Measurements from ENCODE around the gene PACS1.

PACS1 gene

DNA sequence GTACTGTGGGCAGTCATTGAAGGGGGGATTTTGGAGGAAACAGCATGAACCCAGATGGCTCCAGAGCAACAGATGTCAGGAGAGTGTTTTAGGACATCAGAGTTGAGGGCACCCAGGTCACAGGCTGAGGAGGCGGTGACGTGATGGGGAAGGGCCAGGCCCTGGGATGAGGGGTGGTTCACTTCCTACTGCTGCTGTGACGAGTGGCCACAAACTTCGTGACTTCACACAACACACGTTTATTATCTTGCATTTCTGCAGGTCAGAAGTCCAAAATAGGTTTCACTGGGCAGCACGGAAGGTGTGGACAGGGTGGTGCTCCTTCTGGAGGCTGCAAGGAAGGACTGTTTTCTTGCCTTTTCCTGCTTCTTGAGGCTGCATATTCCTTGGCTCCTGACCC is 120.7 kb downstream of the PACS1 start:
- no peak for DNase-seq

DNA sequence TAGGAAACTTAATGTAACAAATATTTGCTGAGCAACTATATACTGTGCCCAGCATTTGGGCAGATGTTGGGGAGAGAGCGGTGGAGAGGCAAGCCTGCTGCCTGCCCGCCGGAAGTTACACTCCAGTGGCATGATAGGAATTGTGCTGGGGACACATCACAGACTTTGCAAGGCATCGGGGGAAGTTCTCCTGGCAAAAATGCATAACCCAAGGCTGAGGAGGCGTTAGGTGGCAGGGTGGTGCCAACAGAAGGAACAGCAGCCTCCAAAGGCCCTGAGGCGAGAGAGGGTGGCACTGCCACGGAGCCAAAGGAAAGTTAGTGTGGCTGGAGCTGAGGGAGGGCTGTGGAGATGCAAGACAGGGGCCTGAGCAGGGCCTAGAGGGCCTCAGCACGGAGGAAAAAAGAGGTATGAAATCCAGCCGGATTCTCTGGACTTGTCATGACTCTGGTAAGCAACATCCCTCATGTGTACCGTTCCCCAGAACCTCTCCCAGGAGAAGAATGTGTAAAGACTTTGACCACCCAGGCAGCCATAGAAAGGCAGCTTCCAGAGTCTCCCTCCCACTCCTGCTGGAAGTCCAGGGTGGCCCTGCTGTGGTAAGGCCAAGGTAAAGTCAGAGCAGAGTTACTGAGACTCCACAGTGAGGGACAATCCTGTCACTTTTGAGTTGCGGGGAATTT is 122.2 kb downstream of the PACS1 start:
- no peak for DNase-seq

DNA sequence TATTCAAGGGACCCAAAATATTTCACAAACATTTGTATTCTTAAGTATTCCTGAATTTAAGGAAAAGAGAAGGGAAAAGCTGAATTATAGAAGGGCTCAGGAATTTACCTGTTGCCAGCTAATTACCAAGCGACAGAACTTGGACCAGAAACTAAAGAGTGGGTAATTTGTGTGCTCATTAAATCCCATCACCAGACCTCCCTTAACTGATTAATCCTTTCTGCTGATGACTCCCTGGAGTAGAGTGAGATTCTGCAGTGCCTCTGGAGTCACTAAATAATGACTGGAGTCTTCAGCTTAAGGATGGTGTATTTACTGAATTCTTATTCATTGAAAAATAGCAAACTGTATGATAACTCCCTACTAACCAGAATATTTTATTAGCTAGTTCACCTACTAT is 124.3 kb downstream of the PACS1 start:
- no peak for DNase-seq

DNA sequence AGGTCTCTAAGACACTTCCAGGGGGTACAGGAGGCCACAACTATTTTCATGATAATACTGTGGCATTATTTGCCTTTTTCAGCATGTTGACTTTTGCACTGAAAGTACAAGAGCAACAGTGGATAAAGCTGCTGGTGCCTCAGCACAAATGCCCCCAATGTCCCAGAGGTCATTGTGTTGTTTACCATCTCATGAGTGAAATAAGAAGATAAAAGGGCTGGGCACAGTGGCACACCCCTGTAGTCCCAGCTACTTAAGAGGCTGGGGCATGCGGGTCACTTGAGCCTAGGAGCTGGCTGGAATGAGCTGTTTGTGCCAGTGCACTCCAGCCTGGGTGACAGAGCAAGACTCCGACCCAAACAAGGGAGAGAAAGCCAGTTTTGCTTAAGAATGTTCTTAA is 125.8 kb downstream of the PACS1 start:
- no peak for DNase-seq

DNA sequence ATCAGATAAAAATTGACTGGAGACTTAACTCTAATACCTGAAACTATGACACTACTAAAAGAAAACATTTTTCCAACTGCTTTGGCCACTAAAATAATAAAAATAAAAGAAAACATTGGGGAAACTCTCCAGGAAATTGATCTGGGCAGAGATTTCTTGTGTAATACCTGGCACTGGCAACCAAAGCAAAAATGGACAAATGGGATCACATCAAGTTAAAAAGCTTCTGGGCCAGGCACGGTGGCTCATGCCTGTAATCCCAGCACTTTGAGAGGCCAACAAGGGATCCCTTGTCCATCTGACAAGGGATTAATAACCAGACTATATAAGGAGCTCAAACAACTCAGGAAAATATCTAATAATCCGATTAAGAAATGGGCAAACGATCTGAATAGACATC is 133.8 kb downstream of the PACS1 start:
- DNase-seq: no peak

DNA sequence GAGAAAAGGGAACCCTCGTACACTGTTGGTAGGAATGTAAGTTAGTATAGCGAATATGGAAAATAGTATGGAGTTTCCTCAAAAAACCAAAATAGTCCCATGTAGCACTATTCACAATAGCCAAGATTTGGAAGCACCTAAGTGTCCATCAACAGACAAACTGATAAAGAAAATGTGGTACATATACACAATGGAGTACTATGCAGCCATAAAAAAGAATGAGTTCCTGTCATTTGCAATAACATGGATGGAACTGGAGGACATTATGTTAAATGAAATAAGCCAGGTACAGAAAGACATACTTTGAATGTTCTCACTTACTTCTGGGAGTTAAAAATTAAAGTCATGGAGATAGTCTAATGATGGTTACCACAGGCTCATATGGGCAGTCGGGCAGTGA is 134.3 kb downstream of the PACS1 start:
- no peak for DNase-seq

DNA sequence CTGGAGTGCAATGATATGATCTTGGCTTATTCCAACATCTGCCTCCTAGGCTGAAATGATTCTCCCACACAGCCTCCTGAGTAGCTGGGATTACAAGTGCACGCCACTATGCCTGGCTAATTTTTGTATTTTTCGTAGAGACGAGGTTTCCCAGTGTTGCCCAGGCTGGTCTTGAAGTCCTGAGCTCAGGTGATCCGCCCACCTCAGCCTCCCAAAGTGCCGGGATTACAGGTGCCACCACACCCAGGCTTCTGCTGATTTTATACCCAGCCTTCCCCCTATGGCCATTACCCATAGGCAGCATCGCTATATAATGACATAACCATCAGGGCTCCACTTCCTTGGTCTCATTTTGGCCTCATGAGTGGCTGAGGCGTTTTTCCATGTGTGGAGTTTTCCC is 137.7 kb downstream of the PACS1 start:
- no peak for DNase-seq

DNA sequence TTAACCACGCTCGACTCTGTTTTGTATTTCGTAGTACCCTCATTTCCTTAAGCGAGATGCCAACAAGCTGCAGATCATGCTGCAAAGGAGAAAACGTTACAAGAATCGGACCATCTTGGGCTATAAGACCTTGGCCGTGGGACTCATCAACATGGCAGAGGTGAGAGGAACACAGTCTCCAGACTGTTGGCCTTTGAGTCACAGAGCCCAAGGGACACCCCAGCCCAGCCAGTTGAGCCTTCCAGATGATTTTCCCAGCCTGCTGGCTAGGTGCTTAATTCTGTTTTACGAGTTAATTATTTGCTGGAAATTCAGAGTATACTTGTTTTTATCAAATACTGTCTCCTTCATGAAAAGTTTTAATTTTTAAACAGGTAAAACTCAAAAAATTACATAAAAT is 141.0 kb downstream of the PACS1 start:
- no peak for DNase-seq

DNA sequence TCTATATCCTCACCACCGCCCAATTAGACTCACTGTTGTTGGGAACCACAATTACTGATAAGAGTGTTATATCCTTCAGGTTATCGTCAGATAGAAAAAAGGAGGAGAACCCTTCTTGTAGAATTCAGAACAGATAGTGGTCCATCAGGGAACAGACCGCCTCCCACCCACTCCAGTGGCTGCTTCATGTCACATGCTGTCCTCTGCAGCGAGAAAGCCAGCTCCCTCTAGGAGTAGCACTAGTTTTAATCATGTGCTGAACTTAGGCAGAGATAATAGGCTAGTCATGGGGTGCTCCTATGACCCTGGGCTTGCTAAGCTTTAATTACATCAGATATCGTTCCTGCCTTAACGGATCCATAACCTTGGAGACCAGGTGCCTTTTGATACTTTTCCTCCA is 146.8 kb downstream of the PACS1 start:
- DNase-seq: no peak

DNA sequence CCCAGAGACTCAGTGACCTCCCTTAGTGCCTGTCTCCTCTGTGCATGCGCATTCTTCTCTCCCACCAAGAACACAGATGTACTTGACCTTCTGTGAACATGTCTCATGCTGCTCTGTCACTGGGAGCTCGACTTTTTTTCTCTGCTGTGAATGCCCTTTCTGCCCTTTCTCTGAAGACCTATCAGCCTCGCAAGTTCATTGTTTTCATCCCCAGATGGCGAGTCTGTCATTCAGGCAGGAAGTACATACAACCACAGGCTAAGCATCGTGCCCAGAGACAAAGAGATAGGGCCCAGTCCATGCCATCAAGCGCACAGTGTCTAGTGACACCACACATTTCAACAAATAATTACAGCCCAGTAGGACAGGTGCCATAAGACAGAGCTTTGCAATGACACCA is 148.0 kb downstream of the PACS1 start:
- no peak for DNase-seq

DNA sequence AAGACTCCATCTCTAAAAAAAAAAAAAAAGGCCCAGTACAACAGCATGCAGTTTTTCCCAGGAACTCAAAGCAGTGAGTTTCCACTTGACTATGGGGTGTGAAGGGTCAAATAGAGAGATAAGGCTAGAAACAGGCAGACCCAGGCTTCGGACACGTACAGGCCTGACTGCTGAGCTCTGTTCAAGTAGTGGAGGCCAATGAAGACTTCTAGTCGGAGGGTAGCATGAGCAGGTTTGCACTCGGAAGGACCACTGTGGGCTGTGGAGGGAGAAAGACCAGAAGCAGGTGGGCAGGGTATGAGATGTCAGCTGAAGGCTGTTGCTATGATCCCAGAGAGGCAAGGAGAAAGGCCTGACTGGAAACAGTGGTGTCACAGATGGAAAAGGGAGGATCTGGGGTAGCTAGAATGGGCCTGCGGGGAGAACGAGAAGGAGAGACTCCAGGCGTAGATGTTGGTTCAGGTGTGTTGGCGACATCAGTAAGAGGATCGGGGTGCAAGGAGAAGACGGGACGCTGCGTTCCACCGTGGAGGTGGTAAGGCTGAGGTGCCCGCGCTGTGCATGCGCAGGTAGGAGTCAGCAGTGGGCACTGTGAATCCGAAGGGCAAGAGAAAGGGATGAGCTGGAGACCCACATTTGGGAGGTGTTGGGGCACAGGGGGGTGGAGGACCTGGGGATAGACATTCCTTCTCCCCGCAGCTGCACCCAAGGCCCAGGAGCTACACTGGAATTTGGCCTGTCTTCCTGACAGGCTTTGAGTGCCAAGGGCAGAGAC is 149.0 kb downstream of the PACS1 start:
- DNase-seq: no peak

DNA sequence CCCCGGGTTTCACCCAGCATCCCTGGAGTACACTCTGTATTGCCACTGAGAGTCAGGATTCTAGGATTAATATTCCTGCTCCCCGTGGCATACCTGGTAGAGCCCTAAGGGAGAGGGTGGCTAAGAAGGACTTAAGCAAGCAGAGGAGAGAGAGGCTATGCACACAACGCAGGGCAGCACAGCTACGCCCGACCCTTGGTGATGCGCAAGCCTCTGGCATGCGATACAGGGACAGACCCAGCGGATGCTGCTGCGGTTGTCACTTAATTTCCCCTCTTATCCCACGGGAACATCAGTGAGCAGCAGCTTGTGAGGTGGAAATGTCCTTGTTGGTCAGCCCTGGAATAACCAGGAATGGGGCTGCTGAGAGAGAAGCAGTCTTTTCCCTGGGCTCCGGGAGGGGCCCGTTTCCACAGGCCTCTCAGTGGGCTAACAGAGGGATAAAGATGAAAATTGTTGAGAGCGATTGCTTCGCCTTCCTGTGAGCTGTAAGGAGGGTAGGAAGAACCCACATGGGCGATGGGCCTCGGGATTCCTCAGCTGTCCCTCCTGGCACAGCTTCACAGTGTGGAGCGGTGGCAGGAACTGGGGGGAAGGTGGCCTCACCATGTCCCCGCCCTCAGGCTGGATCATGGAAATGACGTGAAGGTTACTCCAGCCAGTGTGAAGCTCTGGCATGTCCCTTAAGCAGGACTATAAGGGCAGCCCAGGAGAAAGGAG is 149.9 kb downstream of the PACS1 start:
- no peak for DNase-seq

DNA sequence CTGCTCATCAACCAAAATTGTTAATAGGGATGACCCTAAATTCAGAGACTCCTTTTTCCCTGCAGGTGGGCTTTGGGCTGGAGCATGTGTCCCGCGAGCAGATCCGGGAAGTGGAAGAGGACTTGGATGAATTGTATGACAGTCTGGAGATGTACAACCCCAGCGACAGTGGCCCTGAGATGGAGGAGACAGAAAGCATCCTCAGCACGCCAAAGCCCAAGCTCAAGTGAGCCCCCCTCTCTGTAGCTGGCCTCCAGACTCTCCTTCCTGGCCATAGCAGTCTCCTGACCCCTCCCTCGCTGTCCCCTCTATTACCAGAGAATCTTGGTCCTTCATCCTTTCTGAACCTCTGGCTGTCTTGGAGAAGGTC is 150.5 kb downstream of the PACS1 start:
- no peak for DNase-seq

DNA sequence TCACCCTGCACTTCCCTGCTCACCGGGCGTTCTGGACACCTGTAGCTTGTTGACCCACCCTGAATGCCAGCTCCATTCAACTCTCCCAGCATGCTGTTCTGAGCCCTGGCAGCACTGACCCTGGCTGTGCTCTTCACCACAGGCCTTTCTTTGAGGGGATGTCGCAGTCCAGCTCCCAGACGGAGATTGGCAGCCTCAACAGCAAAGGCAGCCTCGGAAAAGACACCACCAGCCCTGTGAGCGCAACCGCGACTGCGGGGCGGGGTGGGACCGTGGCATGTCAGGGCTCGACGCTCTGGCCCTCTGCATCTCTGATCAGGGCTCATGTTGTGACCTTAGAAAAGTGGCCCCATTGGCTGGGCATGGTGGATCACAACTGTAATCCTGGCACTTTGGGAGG is 150.9 kb downstream of the PACS1 start:
- no peak for DNase-seq

DNA sequence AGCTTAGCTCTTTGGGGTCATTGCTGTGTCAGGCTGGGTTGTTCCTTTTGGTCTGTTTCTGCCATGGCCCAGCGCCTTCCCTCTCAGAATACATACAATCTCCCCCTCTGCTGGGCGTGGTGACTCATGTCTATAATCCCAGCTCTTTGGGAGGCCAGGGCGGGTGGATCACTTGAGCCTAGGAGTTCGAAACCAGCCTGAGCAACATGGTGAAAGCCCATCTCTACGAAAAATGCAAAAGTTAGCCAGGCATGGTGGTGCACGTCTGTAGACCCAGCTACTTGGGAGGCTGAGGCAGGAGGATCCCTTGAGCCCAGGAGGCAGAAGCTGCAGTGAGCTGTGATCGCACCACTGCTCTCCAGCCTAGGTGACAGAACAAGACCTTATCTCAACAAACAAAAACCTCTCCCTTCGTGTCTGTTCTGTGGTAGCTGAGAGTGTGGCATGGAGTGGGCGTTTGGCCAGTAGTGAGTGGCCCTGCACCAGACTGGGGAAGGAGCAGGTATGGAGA is 151.7 kb downstream of the PACS1 start:
- no peak for DNase-seq

DNA sequence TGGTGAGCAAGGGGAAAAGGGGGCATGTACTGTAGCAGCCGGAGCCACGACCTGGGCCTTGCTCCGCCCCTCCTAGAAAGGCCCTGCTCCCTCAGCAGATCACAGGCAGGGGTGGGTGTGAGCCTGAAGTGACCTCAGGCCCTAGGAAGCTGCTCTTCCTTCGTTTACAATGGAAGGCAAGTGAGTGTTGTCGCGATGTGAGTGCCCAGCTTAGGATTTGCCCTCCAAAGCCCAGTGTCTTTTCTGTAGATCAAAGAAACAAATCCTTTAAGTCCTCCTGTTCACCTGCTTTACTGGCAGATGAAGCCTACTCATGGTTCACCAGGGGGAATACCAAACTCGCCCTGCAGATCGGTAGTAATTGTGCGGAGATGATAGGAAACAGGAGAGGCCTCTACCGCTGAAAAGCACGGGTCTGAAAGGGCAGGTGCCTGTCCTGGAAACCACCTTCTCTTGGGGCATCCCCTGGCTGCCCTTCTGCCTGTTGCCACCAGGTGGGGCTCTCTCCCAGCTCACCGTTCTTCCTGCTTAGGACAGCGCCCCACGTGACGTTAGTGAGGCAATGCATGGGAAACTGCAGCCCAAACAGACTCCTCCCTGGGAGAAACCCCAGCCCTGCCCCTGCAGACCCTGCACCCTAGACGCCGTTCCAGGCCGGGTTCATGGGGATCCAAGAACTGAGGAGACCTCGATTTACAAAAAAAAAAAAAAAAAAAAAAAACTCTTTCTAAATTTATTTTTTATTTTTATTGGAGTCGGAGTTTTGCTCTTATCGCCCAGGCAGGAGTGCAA is 152.5 kb downstream of the PACS1 start:
- peak; percentile 91 to 93 for DNase-seq

DNA sequence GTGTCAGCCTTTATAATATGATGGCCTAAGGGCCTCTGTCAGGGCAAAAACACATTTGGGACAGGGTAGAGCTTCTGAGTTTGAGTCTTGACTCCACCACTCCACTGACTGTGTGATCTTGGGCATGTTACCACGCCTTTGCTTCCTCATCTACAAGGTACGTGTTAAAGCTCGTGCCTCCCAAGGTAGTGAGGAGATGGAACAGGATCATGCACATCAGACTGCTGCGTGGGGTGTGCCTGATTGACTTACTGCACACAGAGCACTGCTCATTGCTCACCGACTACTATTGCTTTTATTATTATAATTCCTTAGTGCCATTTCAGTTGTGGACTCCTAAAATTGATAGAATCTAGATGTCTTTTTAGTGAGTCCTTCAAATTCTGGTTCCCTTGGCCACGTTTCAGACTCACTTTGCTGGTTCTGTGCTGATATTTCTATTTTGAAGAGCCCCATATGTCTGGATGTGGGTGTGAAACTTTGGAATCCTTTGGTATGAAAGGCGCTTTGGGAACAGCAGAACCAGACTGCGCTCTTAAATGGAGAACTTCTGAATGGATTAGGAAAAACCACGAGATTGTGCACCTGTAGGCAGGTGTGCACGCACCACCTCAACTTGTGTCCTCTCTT is 154.3 kb downstream of the PACS1 start:
- no peak for DNase-seq

DNA sequence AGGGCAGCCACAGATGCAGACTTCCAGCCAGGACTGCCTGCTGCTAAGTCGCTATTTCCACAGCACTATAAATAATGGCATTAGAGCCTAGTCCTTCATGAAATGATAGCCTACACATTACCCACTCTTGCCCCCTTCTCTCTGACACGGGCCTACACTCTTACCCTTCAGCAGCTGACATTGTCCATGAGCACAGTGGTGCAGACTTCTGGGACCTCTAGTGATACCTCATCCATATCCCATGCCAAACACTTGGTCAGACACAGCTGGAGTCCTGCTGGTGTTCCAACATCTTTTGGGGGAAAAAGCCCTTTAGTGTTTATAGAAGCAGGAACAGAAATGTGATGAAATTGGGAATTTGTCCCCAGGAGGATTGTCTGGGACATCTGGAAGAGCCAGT is 155.0 kb downstream of the PACS1 start:
- no peak for DNase-seq

DNA sequence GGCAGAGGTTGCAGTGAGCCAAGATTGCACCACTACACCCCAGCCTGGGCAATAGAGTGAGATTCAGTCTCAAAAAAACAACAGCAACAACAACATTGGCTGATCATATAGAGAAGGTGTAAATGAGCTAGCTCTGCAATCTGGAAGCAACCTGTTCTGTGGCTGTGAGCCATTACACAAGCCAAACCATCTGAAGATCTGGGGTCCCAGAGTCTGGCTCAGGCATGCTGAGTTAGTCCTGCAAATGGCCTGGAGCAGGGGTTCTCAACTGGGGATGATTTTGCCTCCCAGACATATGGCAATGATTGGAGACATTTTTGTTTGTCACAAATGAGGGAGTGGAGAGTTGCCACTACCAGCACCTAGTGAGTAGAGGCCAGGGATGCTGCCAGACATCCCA is 156.0 kb downstream of the PACS1 start:
- DNase-seq: no peak

DNA sequence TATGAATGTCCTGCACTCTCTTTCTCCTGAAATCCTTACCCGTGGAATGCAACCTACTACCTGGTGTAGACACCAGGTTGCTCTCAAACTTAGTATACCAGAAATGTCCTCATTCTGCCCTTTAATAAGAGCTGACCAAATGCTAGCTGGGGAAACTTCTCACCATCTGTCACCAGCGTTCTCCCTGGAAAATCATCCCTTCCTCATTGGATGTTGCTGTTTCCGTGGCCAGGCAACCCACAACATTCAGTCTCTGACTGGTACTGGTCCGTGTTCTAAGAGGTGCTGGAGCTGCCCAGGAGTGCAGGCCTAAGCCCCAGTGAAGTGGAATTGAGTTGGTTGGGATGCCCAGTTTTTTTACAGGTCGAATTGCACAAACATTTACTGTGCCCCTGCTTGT is 157.6 kb downstream of the PACS1 start:
- DNase-seq: no peak

DNA sequence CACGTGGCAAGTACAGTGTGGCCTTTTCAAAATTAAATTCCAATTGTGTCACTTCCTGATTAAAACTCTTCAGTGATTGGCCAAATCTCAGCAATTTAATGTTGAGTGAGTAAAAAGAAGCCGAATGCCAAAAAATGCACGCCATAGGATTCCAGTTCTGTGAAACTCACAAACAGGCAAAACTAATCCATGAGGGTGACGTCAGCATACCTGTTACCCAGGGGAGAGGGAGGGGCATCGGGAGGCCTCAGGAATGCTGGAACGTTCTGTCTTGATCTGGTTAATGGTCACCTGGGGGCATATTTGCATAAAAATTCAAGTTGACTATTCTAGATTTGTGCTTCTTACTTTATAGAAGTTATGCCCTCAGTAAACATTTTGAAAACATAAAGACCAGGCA is 158.4 kb downstream of the PACS1 start:
- no peak for DNase-seq

DNA sequence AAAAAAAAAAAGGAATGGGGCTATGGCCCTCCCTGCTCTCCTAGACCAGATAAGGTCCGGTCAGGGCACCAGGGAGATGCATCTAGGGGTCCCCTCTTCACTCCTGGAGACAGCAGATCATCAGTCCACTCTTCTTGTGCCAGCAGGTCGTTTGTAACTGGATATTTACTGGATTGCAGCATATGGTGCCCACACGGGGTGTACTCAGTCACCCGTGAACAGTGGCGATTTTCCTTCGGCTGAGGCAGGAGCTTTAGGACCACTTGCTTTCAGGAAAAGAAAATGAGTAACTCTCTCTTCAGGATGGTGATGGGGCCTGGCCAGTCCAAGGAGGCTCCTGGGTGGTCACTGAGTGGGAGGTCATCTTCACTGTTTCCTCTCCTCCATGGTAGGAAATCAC is 160.1 kb downstream of the PACS1 start:
- no peak for DNase-seq

DNA sequence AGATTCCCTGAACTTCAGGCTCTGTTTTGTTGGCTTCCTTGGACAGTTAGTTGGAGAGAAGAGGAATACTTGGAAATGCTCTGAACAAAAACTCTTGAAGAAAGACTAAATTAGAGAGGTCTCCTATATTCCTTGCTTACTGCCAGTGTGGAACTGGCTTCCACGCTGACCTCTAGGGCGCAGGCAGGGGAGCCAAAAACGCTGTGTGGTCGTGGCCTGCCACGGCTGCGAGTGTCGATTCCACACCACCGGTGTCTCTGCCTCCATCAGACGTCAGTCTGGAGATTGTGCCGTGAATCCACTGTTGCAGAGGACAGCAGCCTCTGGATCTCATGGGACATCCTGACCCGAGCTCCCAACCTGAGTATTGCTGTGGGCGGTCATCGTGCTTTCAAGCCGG is 160.9 kb downstream of the PACS1 start:
- DNase-seq: no peak

Data from activated CD4-positive, alpha-beta T cell treated with anti-CD3 and anti-CD28 coated beads for 4 hours (primary cell).